Measurements from ENCODE around the gene SNU13.
"Not testable (repeated sequence)": the region's sequence is repeated elsewhere in the genome, so short reads cannot be mapped to it uniquely, and the experiment has no call there.

DNA sequence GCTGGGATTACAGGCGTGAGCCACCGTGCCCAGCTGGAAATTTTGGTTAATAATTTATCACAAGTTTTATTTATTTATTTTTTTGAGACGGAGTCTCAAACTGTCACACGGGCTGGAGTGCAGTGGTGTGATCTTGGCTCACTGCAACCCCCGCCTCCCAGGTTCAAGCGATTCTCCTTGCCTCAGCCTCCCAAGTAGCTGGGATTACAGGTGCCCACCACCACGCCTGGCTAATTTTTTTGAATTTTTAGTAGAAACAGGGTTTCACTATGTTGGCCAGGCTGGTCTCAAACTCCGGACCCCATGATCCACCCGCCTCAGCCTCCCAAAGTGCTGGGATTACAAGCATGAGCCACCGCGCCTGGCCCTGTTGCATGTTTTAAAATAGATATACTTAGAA is 1.8 kb downstream of the SNU13 start:
- not testable (repeated sequence) for TF ChIP-seq POLR2A (IDR thresholded peaks at IDR 0.05)
- TF ChIP-seq, protein P1, sequence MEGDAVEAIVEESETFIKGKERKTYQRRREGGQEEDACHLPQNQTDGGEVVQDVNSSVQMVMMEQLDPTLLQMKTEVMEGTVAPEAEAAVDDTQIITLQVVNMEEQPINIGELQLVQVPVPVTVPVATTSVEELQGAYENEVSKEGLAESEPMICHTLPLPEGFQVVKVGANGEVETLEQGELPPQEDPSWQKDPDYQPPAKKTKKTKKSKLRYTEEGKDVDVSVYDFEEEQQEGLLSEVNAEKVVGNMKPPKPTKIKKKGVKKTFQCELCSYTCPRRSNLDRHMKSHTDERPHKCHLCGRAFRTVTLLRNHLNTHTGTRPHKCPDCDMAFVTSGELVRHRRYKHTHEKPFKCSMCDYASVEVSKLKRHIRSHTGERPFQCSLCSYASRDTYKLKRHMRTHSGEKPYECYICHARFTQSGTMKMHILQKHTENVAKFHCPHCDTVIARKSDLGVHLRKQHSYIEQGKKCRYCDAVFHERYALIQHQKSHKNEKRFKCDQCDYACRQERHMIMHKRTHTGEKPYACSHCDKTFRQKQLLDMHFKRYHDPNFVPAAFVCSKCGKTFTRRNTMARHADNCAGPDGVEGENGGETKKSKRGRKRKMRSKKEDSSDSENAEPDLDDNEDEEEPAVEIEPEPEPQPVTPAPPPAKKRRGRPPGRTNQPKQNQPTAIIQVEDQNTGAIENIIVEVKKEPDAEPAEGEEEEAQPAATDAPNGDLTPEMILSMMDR (IDR thresholded peaks at IDR 0.05) = not testable (repeated sequence)

Data from heart left ventricle (tissue), 13 donors.